H7 (cell line): ENCODE data around the gene NEK4. TPM values are rescaled to one million over a fixed set of nuclear protein-coding genes. Genes with fewer than 3 reads are reported as not detected.

Source experiments
- DNase-seq: peaks from one replicate; pipeline ENCODE4 v3.0.0; 2012
- H3K27me3 ChIP-seq: 2 replicates; pipeline ENCODE4 v1.6.0; 2011; ENCODE audit warnings: mild to moderate bottlenecking, low read length; ENCODE audit not compliant: control insufficient read depth, insufficient read depth
- H3K36me3 ChIP-seq: replicated peaks from 2 replicates; pipeline ENCODE4 v1.5.1; 2011; ENCODE audit warnings: low read length; ENCODE audit not compliant: control insufficient read depth, insufficient read depth
- H3K4me3 ChIP-seq: 2 replicates; pipeline ENCODE4 v1.5.1; 2011; ENCODE audit warnings: low read depth, mild to moderate bottlenecking, control low read depth, low read length, moderate library complexity; ENCODE audit not compliant: insufficient read depth
- total RNA-seq: library from RNA; depleted of rRNA; stranded (reverse); fragments of >200 nt; shearing (Covaris generic); gene quantifications from 2 replicates; pipeline ENCODE4 v1.2.3, GENCODE V29; 2014; rRNA removed

The NEK4 gene
- total RNA-seq = 26.2 and 36.5 TPM in 2 replicates

GRCh38 chr3:52770496-52771333 lies at the start of gene NEK4:
Gene NEK4, minus strand, starts transcription at chr3:52770940. Its CDS starts 194 bp downstream, at chr3:52770746.
- Histone ChIP-seq H3K27me3 (no peaks in the 10 kb centered on the region), H3K36me3 (peaks cover 5% of the 10 kb centered on the region), H3K4me3 (peak within 1 kb of the TSS; percentile 81)
- DNase-seq = peak; percentile 97

DNA sequence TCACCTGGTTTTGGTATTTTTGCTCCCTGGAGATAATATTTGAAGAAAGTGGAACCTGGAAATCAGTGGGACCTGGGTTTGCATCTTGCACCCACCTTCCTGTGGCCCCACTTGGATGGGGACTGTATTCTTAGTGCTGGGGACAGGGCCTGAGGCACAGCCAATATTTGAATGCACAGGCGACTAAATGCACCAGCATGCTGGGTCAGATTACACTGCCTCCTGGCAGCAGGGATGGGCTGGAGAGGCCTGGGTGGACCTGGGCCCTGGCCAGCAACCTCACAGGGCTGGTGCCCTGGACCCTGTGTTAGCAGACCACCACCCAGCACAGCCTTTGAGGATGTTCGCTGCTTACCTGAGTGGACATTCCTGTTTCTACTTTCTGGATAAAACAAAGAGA lies 49.2 kb upstream of the NEK4 start:
- Histone ChIP-seq H3K27me3 (no peaks in the 10 kb centered on the region), H3K4me3 (no peak overlapping the region), H3K36me3 (no peaks in the 10 kb centered on the region)
- DNase-seq = no peak

DNA sequence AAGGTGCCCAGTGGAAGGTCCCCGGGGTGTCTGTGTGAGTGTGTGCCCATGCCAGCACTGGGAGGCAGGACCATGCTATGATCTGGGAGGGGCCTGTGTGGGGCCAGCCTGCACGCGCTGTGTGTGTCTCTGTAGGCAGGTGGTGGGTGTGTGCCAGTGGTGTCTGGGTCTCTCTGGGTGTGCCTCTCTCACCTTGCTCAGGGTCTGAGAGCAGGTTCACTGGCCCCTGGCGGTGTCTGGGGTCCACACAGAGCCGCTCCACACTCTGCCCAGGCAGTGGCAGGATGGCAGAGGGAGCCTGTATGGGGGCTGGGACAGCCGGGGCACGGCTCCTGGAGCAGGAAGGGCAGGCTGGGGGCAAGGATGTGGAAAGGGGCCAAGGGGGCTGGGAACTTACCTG lies 47.1 kb upstream of the NEK4 start:
- H3K4me3 ChIP-seq = no peak overlapping the region
- H3K36me3 ChIP-seq = no peaks in the 10 kb centered on the region
- no peak for DNase-seq
- H3K27me3 ChIP-seq = no peaks in the 10 kb centered on the region

GRCh38 chr3:52817221-52817620 lies 46.5 kb upstream of the NEK4 start:
- Histone ChIP-seq H3K27me3 (no peaks in the 10 kb centered on the region), H3K4me3 (no peak overlapping the region), H3K36me3 (no peaks in the 10 kb centered on the region)

GRCh38 chr3:52816654-52817053 lies 45.9 kb upstream of the NEK4 start:
- no peak for DNase-seq
- Histone ChIP-seq H3K4me3 (no peak overlapping the region), H3K36me3 (no peaks in the 10 kb centered on the region), H3K27me3 (no peaks in the 10 kb centered on the region)

More at GRCh38 chr3:52817221-52817620, 46.5 kb upstream of the NEK4 start:
- no peak for DNase-seq

- H3K36me3 ChIP-seq = no peaks in the 10 kb centered on the region
- no peak overlapping the region for H3K4me3 ChIP-seq
- no peaks in the 10 kb centered on the region for H3K27me3 ChIP-seq
- DNase-seq = no peak
Observed at GRCh38 chr3:52816199-52816598, 45.5 kb upstream of the NEK4 start.

DNA sequence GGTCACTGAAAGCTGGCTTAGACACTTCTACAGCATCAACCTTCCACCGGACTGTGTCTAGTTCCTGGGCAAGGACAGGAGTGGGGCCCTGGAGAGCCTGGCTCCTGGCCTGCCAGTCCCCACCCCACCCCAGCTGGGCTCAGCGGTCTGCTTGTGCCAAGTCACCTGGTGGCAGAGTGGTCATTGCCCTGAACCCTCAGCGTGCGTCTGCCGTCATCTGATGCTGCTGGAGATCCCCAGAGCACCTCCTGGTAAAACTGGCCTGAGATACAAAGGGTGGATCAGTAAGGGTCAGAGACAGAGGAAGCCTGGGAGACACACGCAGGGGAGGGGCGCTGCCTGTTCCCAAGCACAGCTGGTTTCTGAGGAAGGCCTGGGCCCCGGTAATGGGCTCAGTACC lies 43.1 kb upstream of the NEK4 start:
- no peaks in the 10 kb centered on the region for H3K36me3 ChIP-seq
- DNase-seq = no peak
- H3K27me3 ChIP-seq = no peaks in the 10 kb centered on the region
- no peak overlapping the region for H3K4me3 ChIP-seq

DNA sequence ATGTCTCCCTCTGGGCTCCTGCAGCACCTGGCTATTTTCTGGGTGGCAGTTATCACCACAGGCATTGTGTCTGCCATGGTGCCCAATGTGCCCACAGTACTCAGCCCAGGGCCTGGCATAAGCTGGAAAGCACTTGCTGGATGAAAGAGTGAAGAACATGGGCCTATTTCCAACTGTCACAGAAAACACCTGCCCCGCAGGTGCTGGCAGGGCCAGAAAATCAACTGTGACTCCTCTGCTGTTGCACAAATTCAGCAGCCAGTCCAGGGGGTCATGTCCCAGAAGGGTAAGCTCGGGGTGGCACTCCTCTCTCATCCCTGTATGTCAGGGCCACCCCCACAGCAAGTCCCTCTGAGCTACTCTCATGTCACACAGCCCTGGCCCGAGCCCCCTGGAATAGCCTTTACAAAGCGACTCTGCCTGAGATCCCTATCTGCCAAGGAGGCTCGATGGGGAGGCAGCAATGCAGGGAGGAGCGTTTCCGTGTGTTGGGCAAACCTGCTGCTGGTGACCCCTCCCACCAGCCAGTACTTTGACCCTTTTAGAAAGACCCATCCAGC lies 40.8 kb upstream of the NEK4 start:
- H3K4me3 ChIP-seq = no peak overlapping the region
- no peaks in the 10 kb centered on the region for H3K27me3 ChIP-seq
- DNase-seq = no peak
- no peaks in the 10 kb centered on the region for H3K36me3 ChIP-seq

DNA sequence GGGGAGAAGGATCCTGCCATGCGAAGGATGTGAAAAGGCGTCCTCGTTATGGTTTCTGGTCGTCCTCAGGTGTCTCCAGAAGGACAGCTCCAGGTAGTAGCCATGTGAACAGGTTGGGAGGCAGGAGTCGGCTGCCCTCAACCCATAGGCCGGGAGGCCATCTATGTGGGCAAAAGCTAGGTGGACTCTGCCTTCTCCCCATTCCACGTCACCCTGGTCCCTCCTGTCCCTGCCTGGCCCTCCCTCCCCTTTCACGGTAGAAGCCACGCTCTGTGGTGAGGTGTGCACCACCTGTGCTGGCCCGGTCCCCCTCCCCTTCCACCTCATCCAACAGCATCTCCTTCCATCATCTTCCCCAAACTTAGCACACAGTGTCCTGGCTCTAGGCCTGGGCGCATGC lies 40.2 kb upstream of the NEK4 start:
- Histone ChIP-seq H3K4me3 (no peak overlapping the region), H3K36me3 (no peaks in the 10 kb centered on the region), H3K27me3 (no peaks in the 10 kb centered on the region)
- DNase-seq = no peak

DNA sequence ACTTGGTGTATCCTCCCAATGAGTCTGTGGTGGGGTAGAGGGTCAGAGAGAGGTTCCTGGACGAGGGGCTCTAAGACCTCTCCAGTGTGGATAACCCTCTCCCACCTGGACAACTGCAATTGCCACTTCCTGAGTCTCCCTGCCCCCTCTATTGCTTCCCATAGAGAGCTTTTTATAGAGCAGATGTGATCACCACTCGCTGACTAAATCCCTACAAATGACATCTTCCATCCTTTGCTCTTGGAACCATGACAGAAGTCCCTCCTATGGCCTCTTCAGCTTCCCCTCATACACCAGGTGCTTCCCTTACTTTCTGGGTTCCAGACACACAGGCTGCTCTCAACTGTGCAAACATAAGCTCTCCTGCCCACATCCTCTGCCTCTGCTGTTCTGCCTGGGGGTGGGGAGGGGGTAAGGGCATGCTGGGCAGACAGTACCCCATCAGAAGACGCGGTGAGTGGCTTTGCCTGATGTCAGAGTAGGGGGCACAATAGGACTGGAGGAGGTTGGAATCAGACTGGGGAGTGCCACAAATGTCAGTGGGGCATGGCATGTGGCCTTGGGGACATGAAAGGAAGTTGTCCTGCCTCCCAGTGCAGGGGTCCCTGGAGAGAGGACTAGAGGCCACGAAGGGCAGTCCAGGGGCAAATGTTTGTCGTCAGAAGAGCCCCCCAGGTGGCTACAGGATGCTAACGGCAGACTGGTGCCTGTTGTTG lies 39.1 kb upstream of the NEK4 start:
- no peak for DNase-seq
- no peak overlapping the region for H3K4me3 ChIP-seq
- H3K27me3 ChIP-seq = no peaks in the 10 kb centered on the region
- H3K36me3 ChIP-seq = no peaks in the 10 kb centered on the region

- Histone ChIP-seq H3K36me3 (no peaks in the 10 kb centered on the region), H3K27me3 (no peaks in the 10 kb centered on the region), H3K4me3 (no peak overlapping the region)
- DNase-seq = no peak
Observed at GRCh38 chr3:52809149-52809548, 38.4 kb upstream of the NEK4 start.

DNA sequence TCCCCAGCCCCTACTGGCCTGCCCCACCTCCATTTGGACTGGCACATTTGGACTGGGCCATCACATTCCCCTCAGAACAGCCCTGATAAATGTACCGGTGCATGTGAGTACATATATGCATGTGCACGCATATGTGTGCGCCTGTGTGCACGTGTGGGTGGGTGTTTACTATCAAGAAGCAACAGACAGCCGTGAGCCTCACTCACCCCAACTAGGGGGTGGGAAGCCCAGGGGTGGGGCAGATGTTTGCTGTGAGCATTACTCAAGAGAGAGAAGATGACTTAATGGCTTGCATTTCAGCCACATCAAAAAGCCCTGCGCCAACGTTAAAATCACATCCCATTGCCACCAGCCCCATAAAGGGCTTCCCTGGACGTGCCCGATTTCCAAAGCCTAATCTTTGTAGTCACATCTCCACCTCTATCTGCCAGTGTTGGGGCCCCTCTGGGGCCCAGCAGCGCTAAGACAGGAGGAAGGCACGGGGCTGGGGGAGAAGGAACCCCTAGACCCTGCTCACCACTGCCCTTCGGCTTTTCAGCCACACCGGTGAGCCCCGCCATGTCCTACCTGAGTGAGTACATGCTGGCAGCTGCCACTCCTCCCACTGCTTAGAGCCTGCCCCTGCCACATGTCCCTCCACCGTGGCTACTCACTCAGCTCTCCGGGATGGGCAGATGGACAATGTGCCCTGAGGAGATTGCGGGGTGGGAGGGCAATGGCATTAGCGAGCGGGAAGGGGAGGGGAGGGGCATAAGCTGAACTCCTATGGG lies 34.7 kb upstream of the NEK4 start:
- Histone ChIP-seq H3K4me3 (no peak overlapping the region), H3K36me3 (no peaks in the 10 kb centered on the region), H3K27me3 (no peaks in the 10 kb centered on the region)
- no peak for DNase-seq

DNA sequence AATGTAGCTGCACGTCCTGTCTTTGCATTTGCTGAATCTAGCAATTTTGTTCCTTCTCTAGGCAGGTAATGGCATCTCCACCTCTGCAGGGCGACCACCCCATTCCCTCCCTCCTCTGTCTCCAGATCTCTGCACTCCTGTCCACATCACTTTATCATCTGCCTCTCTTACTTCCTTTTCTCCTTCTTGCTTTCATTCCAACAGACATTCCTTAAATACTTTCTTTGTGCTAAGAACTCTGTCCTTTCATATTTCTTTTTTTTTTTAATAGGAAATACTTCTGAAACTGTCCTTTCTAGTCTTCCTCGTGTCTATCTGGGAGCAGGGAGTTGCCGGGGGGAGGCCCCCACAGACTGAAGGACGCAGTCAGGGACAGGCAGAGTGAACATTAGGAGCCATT lies 31.1 kb upstream of the NEK4 start:
- Histone ChIP-seq H3K36me3 (no peaks in the 10 kb centered on the region), H3K27me3 (no peaks in the 10 kb centered on the region), H3K4me3 (no peak overlapping the region)
- DNase-seq = no peak

- Histone ChIP-seq H3K36me3 (no peaks in the 10 kb centered on the region), H3K27me3 (no peaks in the 10 kb centered on the region), H3K4me3 (no peak overlapping the region)
- no peak for DNase-seq
Observed at GRCh38 chr3:52800079-52800478, 29.3 kb upstream of the NEK4 start.
